GM23338 (cell line): ENCODE measurements around the gene ARL5B. TPM values are rescaled to one million over a fixed set of nuclear protein-coding genes. Genes with fewer than 3 reads are reported as not detected.

Source experiments
- ATAC-seq: fragments of 200-7000 bp; cut with Tn5 transposase; 3 replicates; pipeline ENCODE4 v1.9.1; 2020
- DNase-seq: peaks from one replicate; pipeline ENCODE4 v3.0.0-alpha.2; 2015; ENCODE audit warnings: low spot score
- H2AFZ ChIP-seq: fragments of 200-600 bp; sonication (generic); 2 replicates; pipeline ENCODE4 v1.8.0; 2016; ENCODE audit warnings: antibody characterized with exemption, mild to moderate bottlenecking, moderate library complexity
- H3F3A ChIP-seq: fragments of 200-600 bp; sonication (generic); replicated peaks from 2 replicates; pipeline ENCODE4 v1.8.0; 2017; ENCODE audit warnings: antibody characterized with exemption, mixed run types, low read depth
- H3K27ac ChIP-seq: fragments of 200-600 bp; sonication (generic); 2 replicates; pipeline ENCODE4 v1.6.1; 2016; ENCODE audit warnings: low read depth
- H3K27me3 ChIP-seq: fragments of 200-600 bp; sonication (generic); 2 replicates; pipeline ENCODE4 v1.8.0; 2016; ENCODE audit warnings: mild to moderate bottlenecking, mixed run types, moderate library complexity; ENCODE audit not compliant: insufficient read depth
- H3K36me3 ChIP-seq: fragments of 200-600 bp; sonication (generic); 2 replicates; pipeline ENCODE4 v1.8.0; 2016; ENCODE audit warnings: mild to moderate bottlenecking; ENCODE audit not compliant: insufficient read depth
- H3K4me1 ChIP-seq: fragments of 200-600 bp; sonication (generic); 2 replicates; pipeline ENCODE4 v1.8.0; 2016; ENCODE audit warnings: mild to moderate bottlenecking, moderate library complexity; ENCODE audit not compliant: insufficient read depth
- H3K4me2 ChIP-seq: fragments of 200-600 bp; sonication (generic); 2 replicates; pipeline ENCODE4 v1.7.1; 2017; ENCODE audit warnings: mixed run types
- H3K4me3 ChIP-seq: fragments of 200-600 bp; sonication (generic); 2 replicates; pipeline ENCODE4 v1.6.1; 2016; ENCODE audit warnings: mixed run types
- H3K79me2 ChIP-seq: fragments of 200-600 bp; sonication (generic); replicated peaks from 2 replicates; pipeline ENCODE4 v1.8.0; 2017; ENCODE audit warnings: mild to moderate bottlenecking; ENCODE audit not compliant: insufficient read depth
- H3K9me2 ChIP-seq: fragments of 200-600 bp; sonication (generic); 2 replicates; pipeline ENCODE4 v1.8.0; 2017; ENCODE audit not compliant: insufficient read depth
- H4K20me1 ChIP-seq: fragments of 200-600 bp; sonication (generic); replicated peaks from 2 replicates; pipeline ENCODE4 v1.8.0; 2017; ENCODE audit warnings: mild to moderate bottlenecking; ENCODE audit not compliant: insufficient read depth
- H3K27ac Mint-ChIP-seq: 2 replicates; pipeline ENCODE4 v1.8.0; 2020; ENCODE audit warnings: inconsistent platforms, mild to moderate bottlenecking, moderate library complexity, mixed read lengths
- H3K27me3 Mint-ChIP-seq: 3 replicates; pipeline ENCODE4 v1.8.0; 2022; ENCODE audit warnings: low read depth, mild to moderate bottlenecking, moderate library complexity, mixed read lengths, inconsistent platforms; ENCODE audit not compliant: insufficient read depth, poor library complexity
- H3K36me3 Mint-ChIP-seq: 3 replicates; pipeline ENCODE4 v1.8.0; 2021; ENCODE audit warnings: low read depth, mild to moderate bottlenecking, inconsistent platforms, moderate library complexity, mixed read lengths
- H3K4me1 Mint-ChIP-seq: 3 replicates; pipeline ENCODE4 v1.8.0; 2020; ENCODE audit warnings: mild to moderate bottlenecking, inconsistent platforms, mixed read lengths
- H3K4me3 Mint-ChIP-seq: 3 replicates; pipeline ENCODE4 v1.8.0; 2021; ENCODE audit warnings: moderate library complexity, mild to moderate bottlenecking, inconsistent platforms, mixed read lengths
- H3K9me3 Mint-ChIP-seq: 3 replicates; pipeline ENCODE4 v1.8.0; 2020; ENCODE audit warnings: moderate library complexity, mild to moderate bottlenecking, inconsistent platforms, mixed read lengths
- CTCF ChIP-seq, 2 experiments: fragments of 200-600 bp in 1 of 2; sonication (generic) in 1 of 2; conservative IDR thresholded peaks; 2 replicates each; pipeline versions ENCODE4 v1.5.1 to v1.6.1; 2016 to 2017; ENCODE audit warnings: antibody characterized with exemption in 2 of 2, low read depth in 2 of 2, mild to moderate bottlenecking in 2 of 2, moderate library complexity in 1 of 2
- ETS1 ChIP-seq: IDR thresholded peaks from 2 replicates; pipeline ENCODE4 v1.6.1; 2016; ENCODE audit warnings: antibody characterized with exemption
- EZH2 ChIP-seq: fragments of 200-600 bp; sonication (generic); IDR thresholded peaks from one replicate; pipeline ENCODE4 v1.8.0; 2017; ENCODE audit warnings: antibody characterized with exemption, mild to moderate bottlenecking, low read depth; ENCODE audit not compliant: unreplicated experiment
- EZH2phosphoT487 ChIP-seq: fragments of 200-600 bp; sonication (generic); IDR thresholded peaks from one replicate; pipeline ENCODE4 v1.8.1; 2018; ENCODE audit warnings: antibody characterized with exemption; ENCODE audit not compliant: unreplicated experiment
- POLR2AphosphoS5 ChIP-seq: IDR thresholded peaks from 2 replicates; pipeline ENCODE4 v1.6.1; 2016; ENCODE audit warnings: antibody characterized with exemption, low read depth
- ZNF114 ChIP-seq: fragments of 250-450 bp; sonication (Bioruptor Pico); IDR thresholded peaks from 2 replicates; pipeline ENCODE4 v1.5.0; 2020; ENCODE audit warnings: mild to moderate bottlenecking, moderate library complexity
- ZNF462 ChIP-seq: fragments of 250-450 bp; sonication (Bioruptor Pico); IDR thresholded peaks from 2 replicates; pipeline ENCODE4 v1.5.0; 2020; ENCODE audit warnings: mild to moderate bottlenecking, moderate library complexity
- polyA plus RNA-seq: library from polyadenylated mRNA; unstranded; fragments of >200 nt; fragmentation: Nextera tagmentation; extraction: Ambion mirVana; gene quantifications from 2 replicates; pipeline ENCODE4 v1.2.1, GENCODE V29; 2016
- total RNA-seq: library from RNA; depleted of rRNA; stranded (reverse); fragments of >200 nt; shearing (Covaris generic); gene quantifications from 2 replicates; pipeline ENCODE4 v1.2.3, GENCODE V29; 2014; rRNA removed

ARL5B gene
- total and polyA plus RNA-seq, 2 experiments from 2014 or later = 22.8 to 76.4 TPM

DNA sequence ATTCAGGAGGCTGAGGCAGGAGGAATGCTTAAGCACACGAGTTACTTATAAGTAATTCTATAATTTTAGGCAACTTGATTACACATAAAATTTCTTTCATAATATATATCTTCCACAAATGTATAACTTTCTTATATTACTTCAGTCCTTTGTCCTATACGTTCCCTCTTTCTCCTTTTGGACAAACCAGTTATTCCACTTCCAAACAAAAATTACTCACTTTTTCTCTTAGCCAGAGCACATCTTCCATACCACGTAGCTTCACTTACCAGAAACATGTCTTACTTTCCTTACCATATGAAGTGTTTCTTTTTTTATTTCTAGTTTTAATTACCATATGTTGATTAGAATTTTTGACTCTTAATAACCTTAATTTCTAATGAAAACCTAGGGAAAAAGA, 64.6 kb downstream of the ARL5B start:
- H3K27ac ChIP-seq = no peak overlapping the region
- H3K9me3 Mint-ChIP-seq = peaks cover 4% of the 10 kb centered on the region; the same call in 1 of the 3 replicates
- ATAC-seq = no peak
- H3K4me3 ChIP-seq = no peak overlapping the region
- TF ChIP-seq EZH2 (no peak), POLR2AphosphoS5 (no peak), ZNF114 (CRISPR knock-in tag) (no peak), CTCF (conservative IDR thresholded peaks at IDR 0.05; ENCODE audit: low read depth in 2 of 2) (no peak), ETS1 (no peak), ZNF462 (no peak), EZH2phosphoT487 (no peak)
- H3F3A ChIP-seq = no peaks in the 10 kb centered on the region
- no peak overlapping the region for H3K4me3 Mint-ChIP-seq
- no peaks in the 10 kb centered on the region for H3K36me3 Mint-ChIP-seq
- H3K79me2 ChIP-seq = no peaks in the 10 kb centered on the region
- no peak overlapping the region for H3K27ac Mint-ChIP-seq
- H3K27me3 ChIP-seq = no peaks in the 10 kb centered on the region
- no peaks in the 10 kb centered on the region for H3K27me3 Mint-ChIP-seq
- no peaks in the 10 kb centered on the region for H4K20me1 ChIP-seq
- no peaks in the 10 kb centered on the region for H3K4me1 ChIP-seq
- no peak overlapping the region for H3K4me2 ChIP-seq
- H2AFZ ChIP-seq = no peak overlapping the region
- no peaks in the 10 kb centered on the region for H3K4me1 Mint-ChIP-seq
- no peaks in the 10 kb centered on the region for H3K9me2 ChIP-seq
- DNase-seq = no peak
- no peaks in the 10 kb centered on the region for H3K36me3 ChIP-seq

Other genes with a start within 250 kb of the ARL5B start
- gene NSUN6, start 7.8 kb upstream of the ARL5B start, total RNA-seq = 12.5 and 18.1 TPM in 2 replicates
- 36.3 and 37.4 TPM in 2 replicates for gene NSUN6, start 7.8 kb upstream of the ARL5B start, polyA plus RNA-seq